Left colon (tissue), 2 donors: Measurements from ENCODE around the gene KCND3. TPM values are rescaled to one million over a fixed set of nuclear protein-coding genes. Genes with fewer than 3 reads are reported as not detected.

Experiments used
- ATAC-seq: fragments of 200-7000 bp; cut with Tn5 transposase; one replicate; pipeline ENCODE4 v1.9.1; 2020; ENCODE audit warnings: mild to moderate bottlenecking, moderate library complexity
- DNase-seq, 2 donors: peaks; one replicate each; pipeline ENCODE4 v3.0.0-alpha.2; 2020
- intact Hi-C, 2 donors: fragments of 100-400 bp; cut with DNase I in 1 of 2; cut with micrococcal nuclease in 1 of 2; formaldehyde crosslinking; loops; one replicate each; pipeline versions ENCODE4 v1.11.2 to v1.14.0; 2022; cut with DNase I, micrococcal nuclease
- total RNA-seq, 2 donors: library from RNA; stranded (reverse); fragmentation: NEBNext Ultra II Directional; extraction: Animal tissue kit (Norgen Biotek cat#: 25700); gene quantifications; one replicate each; pipeline ENCODE4 v1.2.1, GENCODE V29; 2021
- donor health status: DM: no; HTN: no; CAD: no.
- donor health status: DM: yes; HTN: yes; CAD: no.

KCND3 gene
- total RNA-seq, 2 donors from 2014 or later, result 1.0 to 3.0 TPM

DNA sequence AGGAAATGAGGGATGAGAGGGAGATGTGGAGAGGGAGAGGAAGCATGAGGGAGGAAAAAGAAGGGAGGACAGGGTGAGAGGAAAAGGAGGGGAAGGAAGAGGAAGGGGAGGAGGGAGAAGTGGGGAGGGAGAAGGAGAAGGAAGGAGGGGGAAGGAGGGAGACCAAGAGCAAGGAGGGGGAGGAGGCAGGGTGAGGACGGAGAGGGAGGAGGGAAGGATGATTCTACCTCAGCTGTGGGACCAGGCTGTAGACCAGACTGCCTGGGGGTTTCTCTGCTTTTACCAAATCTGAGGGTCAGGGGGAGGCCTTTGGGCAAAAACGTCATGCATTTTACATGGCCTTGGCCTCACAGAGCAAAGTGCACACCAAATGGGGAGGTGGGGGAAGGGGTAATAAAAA, 94.5 kb downstream of the KCND3 start:
- no peak for ATAC-seq
- intact Hi-C loops, result no loop called here

DNA sequence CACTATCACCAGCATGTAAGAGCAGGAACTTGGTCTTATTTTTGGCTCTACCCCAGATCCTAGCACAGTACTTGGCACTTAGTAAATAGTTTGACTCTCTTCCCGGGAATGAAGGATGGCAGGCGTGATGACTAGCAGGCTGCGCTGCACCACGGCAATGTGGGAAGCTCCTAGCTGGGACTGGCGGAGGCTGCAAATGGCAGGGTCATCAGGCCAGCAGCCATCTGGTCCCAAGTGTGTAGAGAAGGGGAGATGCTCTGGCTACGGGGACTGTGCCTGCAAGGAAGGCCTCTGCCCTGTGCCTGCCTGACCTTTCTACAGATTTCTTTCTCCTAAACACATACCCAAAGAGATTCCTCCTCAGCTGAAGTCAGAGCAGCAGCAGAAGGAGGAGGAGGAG, 95.0 kb downstream of the KCND3 start:
- no peak for DNase-seq
- intact Hi-C loops, result no loop called here
- ATAC-seq, result no peak

More for the DNA sequence above, 94.5 kb downstream of the KCND3 start:
- DNase-seq, result no peak

DNA sequence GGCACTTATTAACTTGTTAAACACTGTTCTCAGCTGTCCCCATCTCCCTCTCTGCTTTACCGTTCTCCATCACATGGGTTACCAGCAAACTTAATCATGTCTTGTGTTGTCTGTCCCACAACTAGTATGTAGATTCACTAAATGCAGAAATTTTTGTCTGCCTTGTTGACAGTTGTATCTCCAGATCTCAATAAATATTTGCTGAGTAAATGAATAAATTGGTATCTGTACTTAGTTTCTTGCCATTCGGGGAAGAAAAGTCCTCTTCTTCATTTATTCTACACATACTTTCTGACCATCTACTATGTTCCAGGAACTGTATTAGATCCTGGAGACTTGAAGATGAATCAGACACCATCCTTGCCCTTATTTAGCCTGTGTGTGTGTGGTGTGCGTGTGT, 97.9 kb downstream of the KCND3 start:
- DNase-seq (no peak), ATAC-seq (no peak)
- intact Hi-C loops, result no loop called here

DNA sequence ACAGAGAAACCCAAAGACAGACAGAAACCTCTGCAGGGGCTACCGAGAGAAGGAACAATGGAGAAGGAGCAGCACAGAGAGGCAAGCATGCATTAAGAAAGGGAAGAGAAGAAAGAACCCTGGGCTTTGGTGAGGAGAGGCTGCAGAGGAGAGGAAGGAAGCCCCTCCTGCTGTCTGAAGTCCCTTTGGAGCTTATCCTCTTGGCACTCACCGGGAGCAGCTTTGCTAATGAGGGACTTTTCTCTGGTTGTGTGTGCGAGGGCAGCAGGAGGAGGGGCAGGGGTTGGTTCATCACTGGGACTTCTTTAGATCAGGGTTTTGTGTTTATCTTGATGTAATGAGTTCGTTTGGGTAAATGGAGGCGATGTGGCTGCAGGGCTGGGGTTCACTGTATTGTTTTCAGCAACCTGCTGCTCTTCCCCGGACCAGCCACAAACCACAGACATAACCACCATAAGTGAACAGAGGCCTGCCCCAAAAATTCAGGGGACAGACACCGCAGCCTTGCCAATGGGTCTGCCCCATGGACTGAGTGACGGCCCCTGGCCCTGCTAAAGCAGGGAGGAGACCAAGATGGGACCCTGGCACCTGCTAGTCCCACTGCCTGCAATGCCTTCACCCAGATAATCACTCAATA, 100.6 kb downstream of the KCND3 start:
- intact Hi-C loops, result no loop called here
- DNase-seq, result no peak
- ATAC-seq, result no peak

DNA sequence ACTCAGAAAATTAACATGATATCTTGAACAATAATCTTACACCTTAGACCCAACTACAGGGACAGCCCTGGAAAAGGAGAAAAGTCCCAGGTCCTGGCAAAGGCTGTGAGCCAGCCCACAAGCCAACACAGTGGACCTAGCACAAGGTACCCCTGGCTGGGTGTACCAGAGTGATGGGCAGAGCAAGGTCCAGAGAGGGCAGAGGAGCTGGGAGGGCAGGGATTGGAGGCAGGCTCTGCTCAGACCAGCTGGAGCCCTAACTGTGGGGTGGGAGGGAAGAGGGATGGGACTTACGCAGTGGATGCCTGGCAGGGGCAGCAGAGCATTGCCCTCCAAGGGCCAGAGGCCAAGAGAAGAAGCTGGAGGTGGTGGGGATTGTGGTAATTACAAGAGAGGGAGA, 101.6 kb downstream of the KCND3 start:
- intact Hi-C loops, result no loop called here
- ATAC-seq, result no peak

DNA sequence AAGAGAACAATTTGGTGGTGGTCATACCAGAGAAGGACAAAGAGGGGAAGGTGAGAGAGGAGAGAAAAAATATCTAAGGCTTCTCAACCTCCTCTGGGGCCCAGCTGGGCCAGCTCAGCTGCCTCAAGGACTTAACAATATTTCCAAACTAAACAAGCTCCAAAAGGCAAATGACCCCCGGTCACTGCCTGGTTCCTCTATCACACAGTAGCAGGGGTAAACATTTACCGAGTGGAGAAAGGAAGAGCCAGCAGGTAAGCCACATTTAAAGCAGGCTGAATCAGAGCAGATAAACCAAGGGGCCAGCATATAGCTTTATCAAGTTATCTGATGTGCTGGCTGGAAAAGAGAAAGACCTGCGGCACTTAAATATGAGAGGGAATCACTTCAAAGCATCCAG, 102.1 kb downstream of the KCND3 start:
- DNase-seq (no peak), ATAC-seq (no peak)
- intact Hi-C loops, result no loop called here

More for the DNA sequence above, 101.6 kb downstream of the KCND3 start:
- DNase-seq, result no peak

DNA sequence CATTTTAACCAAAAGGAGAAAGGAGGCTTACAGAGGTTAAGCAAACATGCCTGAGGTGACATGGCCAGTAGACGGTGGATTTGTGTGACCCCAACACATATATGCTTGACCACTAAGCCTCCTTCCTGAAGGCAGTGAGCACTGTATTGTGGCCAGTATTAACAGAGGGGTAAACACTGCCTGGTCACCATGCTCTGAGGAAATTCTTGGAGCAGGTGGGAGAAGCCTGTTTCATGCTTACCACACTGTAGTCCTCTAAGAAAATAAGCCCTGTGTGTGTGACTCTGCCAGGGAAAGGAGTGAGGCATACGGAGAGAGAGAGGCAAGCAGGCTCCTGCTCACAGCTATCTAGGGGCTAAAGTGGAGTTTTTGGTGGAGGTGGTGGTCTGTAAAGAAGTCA, 102.7 kb downstream of the KCND3 start:
- DNase-seq (no peak), ATAC-seq (no peak)
- intact Hi-C loops, result no loop called here

DNA sequence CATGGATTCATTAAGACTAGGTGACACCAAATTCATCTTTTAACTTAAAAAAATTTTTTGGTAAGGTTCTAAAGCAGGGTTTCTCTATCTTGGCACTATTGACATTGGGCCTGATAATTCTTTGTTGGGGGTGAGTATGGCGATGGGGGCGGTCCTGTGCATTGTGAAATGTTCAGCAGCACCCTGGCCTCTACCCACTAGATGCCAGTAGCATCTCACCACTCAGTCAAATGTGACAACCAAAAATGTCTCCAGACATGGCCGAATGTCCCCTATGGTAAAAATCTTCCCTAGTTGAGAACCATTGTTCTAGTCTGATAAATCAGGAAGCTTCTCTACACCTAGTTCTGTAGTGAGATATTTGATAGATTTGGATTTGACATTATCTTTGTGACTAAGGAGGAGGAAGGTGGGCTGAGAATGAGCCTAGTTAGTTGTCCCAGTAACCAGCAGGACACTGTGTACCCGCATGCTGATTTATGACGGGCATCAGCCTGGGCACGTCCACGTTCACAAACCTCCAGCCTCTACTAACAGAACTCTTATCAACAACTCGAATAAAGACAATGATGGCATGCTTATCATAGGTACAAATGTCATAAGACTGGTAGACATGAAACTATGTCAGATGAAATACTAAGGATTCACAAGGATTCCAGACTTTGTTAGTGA, 104.6 kb downstream of the KCND3 start:
- ATAC-seq (no peak), DNase-seq (no peak)
- intact Hi-C loops, result no loop called here

DNA sequence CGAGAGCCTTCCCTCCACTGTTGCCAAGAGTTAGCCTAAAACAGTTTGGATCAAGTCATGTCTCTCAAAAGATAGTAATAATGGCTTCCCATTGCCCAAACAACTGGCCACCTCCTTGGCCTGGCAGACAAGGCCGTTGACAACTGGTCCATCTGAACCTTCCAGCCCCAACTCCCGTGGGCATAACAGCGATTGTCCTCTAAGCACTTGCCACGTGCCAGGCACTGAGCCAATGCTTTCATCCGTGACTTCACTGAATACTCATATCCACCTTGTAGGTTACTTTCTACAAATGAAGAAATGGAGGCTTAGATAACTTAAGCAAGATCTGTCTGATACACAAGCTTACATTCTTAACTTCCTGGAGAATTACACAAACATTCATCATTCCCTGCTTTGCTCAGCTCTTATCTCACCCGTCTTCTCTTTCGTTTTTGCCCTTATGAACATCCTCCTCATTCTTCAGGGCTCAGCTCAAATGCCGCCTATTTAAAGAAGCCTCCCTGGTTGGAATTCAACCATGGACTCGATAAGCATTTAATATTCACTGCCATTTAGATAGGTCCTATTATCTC, 106.4 kb downstream of the KCND3 start:
- no peak for DNase-seq
- no peak for ATAC-seq
- intact Hi-C loops, result no loop called here

DNA sequence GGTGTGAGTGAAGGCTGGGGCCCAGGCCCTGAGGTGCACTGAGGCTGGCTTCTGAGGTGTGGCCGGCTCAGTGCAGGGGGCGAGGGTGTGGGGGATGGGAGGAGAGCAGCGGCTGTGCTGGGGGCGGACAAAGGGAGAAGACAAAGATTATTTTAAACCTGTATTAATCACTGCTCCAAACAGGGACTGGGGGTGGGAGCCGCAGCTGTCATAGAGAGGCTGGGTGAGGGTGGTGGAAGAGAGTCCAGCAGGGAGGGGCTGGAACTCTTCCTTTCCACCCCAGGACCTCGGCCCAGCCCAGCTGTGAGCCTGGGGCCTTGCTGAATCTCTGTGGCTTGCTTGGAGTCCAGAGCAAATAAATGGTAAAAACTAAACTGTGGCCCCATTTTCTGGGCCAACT, 106.9 kb downstream of the KCND3 start:
- no peak for ATAC-seq
- intact Hi-C loops, result no loop called here
- DNase-seq, result no peak

DNA sequence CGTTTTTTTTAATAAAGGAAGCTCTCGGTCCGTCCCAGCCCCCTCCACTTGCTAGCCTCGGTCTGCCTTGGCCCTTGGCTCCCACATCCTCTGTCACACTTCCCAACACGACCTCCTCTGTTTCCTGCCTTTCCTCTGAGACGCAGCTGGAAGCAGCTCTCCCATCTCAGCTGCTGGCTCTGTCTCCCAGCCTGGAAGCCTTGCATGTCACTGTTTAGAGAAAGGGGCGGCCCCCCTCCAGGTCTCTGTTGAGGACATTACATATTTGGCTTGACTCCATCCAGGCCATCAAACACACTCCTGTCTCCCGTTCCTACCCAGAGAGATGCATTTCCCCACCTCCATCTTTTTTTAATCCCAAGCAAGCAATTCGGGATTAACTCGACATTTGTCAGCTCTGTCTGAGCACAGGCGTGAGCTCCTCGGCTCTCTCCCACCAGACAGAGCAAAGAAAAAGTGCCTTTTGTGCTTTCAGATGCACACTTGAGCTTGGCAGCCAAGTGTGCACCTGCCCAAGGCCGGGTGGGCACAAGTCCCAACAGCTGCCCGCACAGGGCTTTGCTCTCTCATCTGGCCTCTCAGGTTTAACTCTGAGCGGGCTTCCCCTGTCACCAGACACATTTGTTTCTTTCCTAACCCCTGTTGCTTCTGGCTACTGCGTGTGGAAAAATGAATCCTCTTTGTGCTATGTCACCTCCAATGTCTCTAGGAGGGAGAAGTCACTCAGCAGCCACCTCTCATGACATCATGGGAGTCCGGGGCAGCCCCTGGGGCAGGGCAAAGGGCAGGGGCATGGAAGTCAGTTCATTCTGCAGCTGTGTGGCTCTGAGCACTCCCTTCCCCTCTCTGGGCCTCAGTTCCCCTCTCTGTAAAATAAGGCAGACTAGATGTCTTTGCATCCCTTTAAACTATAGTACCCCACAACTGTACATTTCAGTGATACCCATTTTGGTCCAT, 108.3 kb downstream of the KCND3 start:
- no peak for ATAC-seq
- intact Hi-C loops, result no loop called here
- DNase-seq, result peak; percentile 6 to 25

DNA sequence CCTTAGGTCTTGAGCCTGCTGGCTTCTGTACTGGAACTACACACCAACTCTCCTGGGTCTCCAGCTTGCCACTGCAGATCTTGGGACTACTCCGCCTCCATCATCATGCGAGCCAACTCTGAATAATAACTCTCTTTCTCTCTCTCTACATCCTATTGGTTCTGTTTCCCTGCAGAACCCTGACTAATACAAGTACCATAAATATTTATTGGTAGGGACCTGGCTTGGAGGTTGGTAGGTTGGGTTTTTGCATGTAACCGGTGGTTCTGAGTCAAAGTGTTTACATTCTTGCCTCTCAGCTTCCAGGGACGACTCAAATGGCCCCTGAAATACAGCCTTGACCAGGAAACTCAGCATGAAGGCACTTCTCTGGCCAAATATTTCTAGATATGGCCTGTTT, 110.4 kb downstream of the KCND3 start:
- intact Hi-C loops, result no loop called here
- no peak for DNase-seq
- no peak for ATAC-seq

DNA sequence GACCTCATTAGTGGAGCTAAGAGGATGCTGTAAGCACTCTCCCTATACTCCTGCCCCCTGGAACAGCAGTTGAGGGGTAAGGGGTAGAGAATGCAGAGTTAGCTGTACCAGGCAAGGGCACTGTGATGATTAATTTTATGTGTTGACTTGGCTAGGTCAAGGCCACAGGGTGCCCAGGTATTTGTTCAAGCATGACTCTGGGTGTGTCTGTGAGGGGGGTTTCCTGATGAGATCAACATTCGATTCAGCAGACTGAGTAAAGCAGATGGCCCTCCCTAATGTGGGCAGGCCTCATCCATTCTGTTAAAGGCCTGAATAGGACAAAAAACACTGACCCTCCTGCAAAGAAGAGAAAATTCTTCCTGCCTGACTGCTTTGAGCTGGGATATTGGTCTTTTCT, 110.8 kb downstream of the KCND3 start:
- intact Hi-C loops, result no loop called here
- DNase-seq (no peak), ATAC-seq (no peak)

DNA sequence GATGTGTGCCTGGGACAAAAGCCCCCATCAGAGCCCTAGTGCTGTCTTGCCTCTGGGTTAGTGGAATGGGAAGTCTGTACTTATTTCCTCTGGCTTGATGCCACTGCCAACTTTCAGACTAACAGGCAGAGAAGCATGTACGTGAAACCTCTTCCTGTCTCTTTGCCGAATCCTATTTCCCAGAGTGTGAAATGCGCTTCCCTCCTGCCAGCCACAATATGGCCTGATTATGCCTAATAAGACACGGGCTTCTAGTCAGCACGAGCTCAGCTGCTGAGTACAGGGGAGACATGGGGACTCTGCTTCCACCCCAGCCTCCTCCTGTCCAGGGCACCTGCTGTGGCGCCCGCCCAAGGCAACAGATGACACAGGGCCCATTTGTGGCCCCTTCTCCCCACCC, 111.4 kb downstream of the KCND3 start:
- ATAC-seq, result no peak
- DNase-seq, result no peak
- intact Hi-C loops, result no loop called here

DNA sequence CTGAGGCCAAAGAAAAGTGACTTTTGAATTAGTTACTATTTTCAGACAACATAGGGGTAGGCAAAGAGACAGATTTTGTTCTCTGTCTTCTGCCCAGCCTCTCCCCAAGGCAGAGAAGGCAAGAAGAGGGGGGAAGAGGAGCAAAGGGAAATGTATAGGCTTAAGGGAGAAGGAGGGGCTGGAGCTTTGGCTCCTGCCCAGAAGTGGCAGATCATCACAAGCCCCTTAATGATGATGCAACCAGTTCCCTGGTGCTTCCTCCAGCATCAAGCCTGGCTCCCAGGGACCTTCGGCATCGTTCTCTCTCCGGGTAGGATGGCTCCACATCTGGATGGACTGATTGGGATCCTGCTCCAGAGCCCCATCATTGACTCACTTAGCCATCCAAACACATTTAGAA, 112.8 kb downstream of the KCND3 start:
- ATAC-seq, result no peak
- intact Hi-C loops, result no loop called here
- DNase-seq, result no peak

DNA sequence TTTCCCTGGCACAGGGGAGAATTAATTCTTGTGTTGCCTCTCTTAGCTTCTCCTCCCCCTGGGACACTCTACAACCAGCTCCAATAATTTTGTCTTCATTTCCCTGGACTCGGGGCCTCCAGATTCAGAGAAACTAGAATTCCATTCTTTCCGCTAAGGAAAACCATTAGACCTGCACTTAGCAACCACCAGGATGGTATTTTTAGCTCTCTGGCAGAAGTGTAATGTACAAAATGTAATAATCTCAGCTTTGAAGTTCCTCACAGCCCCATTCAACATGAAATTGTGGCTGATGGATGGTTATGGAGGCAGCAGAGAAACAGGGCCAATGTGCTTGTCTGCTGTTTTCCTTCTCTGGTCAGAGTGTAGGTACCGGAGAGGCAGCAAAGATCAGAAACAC, 113.8 kb downstream of the KCND3 start:
- intact Hi-C loops, result no loop called here
- ATAC-seq (no peak), DNase-seq (no peak)

DNA sequence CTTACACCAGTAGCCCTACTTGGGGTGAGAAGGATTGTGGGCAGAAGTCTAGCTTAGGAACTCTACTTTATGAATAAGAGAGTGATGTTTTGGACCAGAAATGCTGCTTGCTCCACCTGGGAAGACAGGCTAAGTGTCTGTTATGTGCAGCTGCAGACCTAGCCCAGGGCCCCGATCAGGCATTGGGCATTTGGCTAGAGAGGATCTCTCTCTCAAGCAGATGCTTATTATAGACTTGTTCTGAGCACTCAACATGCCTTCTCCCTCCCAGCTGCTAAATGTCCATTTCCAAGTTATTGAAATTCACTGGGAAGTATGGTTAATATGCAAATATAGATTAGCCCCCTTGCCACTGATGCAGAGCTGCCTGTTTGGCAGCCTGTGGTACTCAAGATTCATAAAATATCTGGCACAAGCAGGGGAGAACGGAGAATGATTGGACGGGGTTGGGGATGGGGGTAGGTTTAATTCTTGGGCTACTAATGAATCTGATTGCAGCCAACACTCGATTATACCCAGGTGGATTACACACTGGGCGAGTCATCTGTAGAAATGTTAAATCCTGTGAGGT, 115.9 kb downstream of the KCND3 start:
- no peak for ATAC-seq
- no peak for DNase-seq
- intact Hi-C loops, result no loop called here

DNA sequence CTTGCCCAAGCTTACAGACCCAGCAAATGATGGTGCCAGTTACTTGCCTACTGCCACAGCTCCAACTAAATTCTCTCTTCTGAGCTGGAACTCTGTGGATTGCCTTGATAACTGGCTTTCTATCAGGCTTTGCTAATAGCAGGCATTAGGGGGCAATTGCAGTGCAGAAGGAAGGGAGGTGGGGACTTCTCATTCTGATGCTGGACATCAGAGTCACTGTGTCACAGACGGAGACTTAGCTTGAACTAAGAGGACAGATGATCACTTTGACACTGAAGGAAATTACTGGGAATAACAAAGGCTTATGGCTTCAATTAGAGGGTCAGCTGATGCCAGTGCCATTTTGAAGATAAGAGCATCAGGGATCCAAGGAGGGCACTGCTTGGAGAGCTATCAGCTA, 119.3 kb downstream of the KCND3 start:
- intact Hi-C loops, result no loop called here
- ATAC-seq (no peak), DNase-seq (no peak)

DNA sequence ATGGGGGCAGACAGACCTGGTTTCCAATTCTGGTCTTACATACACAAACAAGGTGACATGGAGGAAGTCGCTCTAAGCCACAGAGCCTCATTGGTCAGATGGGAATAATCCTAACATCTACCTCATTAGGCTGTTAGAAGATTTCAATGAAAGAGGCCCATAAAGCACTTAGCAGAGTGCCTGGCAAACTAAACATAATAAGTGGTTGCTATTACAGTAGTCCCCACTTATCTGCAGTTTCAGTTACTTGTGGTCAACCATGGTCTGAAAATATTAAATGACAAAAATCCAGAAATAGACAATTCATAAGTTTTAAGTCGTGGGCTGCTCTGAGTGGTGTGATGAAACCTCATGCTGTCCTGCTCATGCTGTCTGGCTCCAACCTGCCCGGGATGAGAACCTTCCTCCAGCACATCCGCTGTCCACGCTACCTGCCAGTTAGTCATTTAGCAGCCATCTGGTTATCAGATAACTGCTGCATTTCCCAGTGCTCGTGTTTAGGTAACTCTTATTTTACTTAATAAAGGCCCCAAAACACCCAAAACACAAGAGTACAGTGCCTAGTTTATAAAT, 121.5 kb downstream of the KCND3 start:
- DNase-seq (no peak), ATAC-seq (no peak)
- intact Hi-C loops, result no loop called here
